LHCN-M2 (cell line): ENCODE data around the gene PAPSS1. TPM values are rescaled to one million over a fixed set of nuclear protein-coding genes. Genes with fewer than 3 reads are reported as not detected.
"Not testable (repeated sequence)": the region's sequence is repeated elsewhere in the genome, so short reads cannot be mapped to it uniquely, and the experiment has no call there.

Experiments used
- DNase-seq: peaks from one replicate; pipeline ENCODE4 v3.0.0-alpha.2; 2012; ENCODE audit warnings: low read depth
- total RNA-seq: library from RNA; depleted of rRNA; stranded (reverse); fragments of >200 nt; gene quantifications from 2 replicates; pipeline ENCODE4 v1.2.3, GENCODE V29; 2014

The PAPSS1 gene
- total RNA-seq, 1 experiment from 2014 or later: 84.2 TPM

DNA sequence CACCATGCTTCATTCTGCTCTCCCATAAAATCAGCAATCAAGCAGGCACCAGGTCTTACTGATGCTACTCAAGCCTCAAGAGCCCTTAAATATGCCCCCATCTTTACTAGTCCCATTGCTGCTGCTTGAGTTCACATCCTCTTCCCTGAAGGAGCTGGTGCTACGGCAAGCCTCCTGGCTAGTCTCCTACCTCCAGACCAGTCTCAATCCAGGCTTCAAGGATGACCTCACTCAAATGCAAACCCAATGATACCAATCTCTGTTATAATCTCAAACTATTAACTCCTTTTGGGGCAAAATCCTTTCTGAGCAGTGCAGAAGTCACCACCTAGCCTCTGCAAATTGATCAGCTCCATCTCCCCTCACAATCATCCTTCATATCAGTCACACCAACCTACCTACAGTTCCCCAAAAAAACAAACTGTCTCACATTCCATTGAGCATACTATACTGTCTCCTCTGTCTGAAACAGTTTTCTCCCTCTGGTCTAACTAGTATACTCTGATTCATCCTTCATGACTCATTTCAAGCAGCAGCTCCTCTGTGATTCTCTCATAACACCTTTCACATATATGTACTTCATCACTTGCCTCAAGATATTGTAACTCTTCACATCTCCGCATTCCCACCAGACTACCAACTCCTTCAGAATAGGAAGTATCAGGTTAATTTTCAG lies 30.0 kb downstream of the PAPSS1 start:
- peak; percentile 76 for DNase-seq

DNA sequence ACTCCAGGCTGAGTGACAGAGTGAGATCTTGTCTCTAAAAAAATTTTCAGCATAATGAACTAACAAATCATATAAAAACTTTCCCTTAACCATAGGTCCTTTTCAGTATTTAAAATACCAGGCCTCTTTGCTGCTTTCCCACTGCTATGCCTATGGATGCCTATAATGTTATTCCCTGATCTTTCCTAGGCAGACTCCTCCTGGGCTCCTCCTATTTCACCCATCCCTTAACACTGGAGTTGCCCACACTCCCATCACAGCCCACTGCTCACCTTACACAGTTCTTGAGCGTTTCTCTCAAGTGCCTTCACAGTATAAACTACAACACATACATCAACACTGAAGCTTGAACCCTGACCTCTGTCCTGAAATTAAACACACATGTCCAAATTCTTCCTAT lies 31.6 kb downstream of the PAPSS1 start:
- no peak for DNase-seq

DNA sequence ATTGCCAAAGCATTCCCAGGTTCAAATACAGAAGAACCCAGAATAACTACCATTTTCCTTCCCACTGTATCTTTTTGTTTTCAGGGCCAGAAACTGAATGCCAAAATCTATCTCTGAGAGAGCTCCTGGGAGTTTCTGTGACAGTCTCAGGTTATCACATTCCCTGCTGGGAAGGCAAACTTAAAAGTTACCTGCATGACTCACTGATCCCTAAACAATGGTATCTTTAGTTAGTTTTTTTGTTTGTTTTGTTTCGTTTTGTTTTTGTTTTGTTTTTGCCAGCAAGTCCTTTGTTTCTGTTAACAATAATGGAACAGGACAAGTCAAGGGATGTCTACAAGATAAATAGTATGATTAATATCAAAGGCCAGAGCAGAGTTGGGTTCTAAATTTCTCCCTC lies 34.3 kb downstream of the PAPSS1 start:
- DNase-seq: no peak

DNA sequence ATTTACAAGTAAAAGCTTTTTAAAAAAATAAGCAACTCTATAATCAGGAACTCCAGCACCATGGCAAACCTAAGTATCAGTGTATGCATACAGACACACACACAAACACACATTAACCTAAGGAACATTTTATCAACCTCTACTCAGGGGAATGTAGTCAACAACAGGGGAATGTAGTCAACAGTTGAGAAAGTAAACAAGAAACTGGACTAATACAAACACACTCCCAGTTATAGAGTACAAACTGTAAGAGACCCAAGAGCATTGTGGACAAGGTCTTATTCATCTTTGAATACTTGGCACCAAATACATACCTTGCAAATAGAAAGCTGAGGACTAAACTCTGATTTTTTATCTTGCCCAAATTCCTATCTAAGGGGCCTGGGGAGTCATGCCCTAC lies 36.2 kb downstream of the PAPSS1 start:
- DNase-seq: no peak

DNA sequence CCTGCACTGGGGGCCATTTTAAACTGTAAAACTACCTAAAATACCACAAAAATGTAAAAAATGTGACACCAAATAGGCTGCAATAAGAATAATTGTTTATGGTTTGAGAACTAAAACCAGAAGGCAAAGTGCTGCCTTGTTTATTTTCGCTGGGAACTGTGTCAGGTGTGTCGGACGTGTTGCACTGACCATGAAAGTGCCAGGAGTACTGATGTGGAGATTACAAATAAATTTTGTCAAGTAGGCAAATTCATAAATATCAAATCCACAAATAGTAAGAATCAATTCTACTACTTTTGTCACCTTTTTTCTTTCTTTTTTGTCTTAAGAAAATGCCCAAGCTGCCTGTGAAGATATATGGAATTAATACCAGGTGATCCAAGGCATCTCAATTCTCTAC lies 37.7 kb downstream of the PAPSS1 start:
- no peak for DNase-seq

DNA sequence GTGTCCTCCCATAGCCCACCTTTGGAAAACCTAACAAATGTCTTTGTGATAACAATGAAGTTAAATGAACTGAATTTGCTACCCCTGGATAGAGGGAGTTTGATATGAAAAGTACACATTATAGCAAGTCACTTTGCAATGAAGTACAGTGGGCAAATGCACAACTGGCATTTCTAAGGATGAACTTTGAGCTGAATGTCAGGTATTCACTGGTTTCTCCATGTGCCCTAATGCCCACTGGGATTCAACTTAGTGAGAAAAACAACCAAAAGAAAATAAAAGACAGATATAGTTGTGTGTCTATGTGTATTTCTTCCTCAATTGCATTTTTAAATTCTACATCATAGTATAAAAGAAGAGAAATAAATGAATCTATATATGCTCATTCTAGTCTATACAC lies 51.0 kb downstream of the PAPSS1 start:
- DNase-seq: no peak

DNA sequence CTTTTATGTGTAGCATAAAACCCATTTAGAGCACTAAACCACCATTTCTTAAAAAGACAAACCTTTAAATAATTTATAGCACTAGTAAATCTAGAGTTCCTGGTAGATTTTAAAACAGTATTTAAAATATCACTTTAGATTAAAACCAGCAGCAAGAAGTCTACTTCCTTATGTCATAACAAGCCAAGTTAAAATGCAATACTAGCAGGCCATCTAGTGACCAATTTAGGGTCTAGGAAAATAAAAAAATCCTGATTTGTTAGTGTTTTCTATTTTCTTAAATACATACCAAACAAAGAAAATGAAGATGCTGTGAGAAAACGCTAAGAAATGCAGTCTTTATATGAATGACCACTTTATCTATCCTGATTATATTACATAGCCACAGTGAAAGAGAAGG lies 53.9 kb downstream of the PAPSS1 start:
- DNase-seq: peak; percentile 45

DNA sequence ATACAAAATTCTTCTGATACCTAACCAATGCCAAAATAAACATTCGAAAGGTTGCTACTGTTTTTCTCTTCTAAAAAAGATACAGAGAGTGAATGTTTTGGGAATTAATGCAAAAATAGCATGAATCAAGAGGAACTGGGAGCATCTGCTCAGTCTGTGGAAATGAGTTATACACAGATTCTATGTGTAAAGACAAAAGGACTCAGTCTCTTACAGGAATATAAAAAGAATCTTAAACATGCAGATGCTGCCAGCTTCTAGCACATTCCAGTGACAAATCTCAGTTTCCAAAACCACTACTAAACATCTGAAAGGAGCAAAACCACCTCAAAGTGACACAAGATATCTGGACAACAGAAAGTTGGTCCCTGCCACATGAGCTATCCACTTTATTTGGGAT lies 55.0 kb downstream of the PAPSS1 start:
- DNase-seq: peak; percentile 51

DNA sequence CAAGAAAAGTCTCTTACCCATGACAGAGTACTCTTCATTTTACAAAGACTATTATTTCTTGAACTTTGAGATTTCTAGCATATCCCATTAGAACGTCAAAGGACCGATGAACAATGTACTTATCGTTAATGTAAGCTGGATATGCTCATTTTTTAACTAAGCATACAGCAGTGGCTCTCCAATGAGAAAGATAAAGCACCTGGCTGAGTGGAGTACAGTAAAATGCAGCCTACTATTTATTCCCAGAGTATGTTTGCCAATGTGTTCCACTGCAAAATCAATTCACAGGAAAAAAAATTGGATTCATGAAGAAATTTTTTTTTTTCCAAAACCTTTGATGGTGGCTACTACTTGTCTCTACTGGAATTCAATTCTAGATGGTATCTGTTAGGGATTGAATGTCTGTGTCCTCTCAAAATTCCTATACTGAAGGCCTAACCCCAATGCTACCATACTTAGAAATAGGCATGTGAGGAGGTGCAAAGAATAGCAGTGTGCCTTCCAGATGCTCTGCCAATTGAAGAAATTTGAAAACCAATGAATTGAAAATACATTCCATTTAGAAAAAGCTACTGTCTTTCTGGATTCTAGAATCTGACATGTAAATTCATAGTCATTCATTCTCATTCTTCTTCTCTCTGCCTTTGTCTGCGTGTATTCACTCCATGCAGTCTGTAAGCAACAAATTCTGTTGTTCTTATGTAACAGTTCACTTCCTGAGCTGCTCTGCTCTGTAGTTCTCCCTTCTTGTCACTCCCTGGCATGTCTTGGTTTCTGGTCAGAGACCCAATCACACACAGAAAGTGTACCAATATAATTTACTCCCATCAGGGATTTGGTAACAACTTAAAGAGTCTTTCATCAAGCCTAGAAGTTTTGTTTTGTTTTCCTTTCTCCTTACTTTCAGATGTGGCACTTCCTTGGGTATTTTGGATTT lies 61.4 kb downstream of the PAPSS1 start:
- DNase-seq: no peak

DNA sequence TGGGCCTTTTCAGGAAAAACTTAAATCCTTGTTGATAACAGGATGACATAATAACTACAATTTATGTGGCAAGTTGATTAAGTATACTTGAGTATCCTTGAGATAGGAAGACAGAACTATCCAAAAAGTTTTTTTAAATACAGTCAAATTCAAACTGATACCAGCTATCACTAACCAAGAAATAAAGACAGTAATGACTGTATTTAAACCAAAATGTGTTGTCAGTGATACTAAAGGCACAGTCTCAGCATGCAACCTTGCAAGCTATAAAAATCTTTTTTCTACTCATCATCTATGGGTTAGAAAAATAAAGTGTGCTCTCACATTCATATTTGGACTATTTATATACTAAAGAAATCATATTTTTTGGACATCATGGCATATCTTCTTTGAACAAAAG lies 64.7 kb downstream of the PAPSS1 start:
- no peak for DNase-seq

DNA sequence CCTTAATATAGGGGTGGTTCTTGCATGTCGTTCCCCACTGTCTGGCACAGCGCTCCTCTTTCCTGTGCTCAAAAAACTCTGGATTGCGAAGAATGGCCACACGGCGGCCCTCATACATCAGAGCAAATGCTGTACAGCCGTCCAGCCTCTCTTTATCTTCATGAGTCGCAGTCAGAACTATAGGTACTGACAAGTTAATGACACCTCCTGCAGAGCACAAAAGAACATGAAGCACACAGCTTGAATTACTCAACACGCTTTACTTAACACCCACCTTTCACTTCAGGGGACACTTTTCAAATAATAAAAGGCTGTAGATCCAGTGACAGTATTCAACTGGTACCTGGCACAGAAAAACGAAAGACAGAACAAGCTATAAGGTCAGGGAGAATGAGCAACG lies 65.3 kb downstream of the PAPSS1 start:
- DNase-seq: no peak

DNA sequence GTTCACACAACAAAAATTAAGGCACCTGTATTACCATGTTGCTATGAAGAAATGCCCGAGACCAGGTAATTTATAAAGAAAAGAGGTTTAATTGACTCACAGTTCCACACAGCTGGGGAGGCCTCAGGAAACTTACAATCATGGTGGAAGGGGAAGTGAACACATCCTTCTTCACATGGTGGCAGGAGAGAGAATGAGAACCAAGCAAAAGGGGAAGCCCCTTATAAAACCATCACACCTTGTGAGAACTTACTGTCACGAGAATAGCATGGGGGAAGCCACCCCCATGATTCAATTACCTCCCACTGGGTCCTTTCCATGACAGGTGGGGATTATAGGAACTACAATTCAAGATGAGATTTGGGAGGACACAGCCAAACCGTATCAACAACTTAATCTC lies 68.6 kb downstream of the PAPSS1 start:
- not testable (repeated sequence) for DNase-seq

DNA sequence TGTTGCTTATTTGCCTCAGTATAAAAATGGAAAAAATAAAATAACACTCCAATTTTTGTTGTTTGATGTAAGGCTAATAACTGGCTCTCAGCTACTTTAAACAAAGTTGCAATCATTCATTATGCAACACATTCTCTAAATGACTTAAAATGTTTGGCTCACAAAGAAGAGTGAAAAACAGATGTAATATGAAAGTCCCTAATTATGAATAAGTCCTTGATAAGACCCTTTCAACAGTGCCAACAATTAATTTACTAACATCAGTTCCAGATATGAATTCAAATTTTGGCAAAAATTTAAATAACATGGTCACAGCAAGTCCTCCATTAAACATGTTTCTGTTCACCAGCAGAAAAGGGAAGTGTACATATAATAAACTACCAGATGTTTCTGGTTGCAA lies 69.8 kb downstream of the PAPSS1 start:
- DNase-seq: no peak

DNA sequence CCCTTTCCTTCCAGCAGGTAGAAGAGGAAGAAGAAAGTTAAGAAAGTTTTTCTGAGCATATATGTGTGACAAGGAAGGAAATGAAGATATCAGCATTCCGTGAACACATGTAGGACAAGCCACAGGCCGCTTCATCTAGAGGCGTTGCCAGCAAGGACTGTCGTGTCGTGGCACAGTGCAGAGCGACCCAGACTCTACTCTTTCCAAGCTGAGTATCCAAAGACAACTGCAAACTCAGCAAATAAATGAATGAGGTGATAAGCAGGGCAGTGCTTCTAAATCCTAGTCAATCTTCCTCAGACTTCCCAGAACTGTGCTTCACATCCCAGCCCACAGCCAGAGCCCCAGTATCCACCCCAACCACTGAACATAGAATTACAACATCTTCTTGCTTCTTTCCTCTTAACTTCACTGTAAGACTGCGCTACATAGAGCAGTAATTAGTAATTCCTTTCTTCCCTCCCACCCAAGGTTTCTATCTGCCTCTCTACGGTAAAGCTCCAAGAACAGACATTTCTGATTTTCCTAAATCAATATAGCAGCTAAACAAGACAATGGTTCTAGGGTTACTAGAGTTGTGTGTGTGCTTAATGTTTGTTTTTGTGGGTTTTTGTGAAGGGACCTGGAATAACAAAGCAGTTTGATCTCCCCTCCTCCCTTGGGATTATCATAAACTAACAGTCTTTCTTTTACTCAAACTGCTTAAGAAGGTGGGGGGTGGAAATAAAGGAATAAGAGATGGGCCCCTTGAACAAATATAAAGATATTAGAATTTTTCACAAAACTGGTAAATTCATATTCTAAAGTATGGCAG lies 71.6 kb downstream of the PAPSS1 start:
- DNase-seq: no peak

DNA sequence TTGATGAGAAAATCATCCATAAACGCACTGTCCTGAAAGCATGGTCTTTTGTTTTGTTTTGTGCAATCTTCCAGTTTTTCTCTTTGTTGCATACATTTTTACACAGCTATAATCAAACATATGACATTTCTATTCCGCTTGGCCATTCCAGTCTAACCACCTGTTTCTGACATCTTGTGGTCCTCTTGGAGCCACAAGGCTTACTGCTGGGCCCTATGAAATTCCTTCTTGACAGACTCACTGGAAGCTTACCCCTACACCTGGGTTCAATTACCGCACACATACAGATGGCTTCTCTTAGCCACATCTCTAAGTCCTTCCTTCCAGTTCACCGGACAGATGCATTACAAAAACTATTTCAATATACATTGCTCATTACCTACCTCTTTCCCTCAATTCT lies 72.4 kb downstream of the PAPSS1 start:
- peak; percentile 17 for DNase-seq

DNA sequence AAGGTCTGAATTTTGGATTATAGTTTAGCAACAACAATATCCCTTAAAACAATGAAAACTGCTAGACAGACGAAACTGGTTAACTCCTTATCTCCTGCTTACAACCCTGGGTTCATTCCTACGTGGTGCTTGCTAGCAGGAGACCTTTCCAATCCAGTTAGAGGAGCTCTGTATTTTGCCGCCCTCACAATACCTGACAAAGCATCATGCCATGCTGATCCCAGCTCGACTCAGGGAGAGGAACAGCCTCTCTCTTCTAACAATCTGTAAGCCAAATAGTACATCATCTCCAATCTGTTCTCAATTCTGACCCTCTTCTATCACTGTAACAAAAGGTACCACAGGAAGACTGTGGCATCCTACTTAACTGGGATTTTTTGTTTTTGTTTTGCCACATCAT lies 74.4 kb downstream of the PAPSS1 start:
- DNase-seq: no peak

DNA sequence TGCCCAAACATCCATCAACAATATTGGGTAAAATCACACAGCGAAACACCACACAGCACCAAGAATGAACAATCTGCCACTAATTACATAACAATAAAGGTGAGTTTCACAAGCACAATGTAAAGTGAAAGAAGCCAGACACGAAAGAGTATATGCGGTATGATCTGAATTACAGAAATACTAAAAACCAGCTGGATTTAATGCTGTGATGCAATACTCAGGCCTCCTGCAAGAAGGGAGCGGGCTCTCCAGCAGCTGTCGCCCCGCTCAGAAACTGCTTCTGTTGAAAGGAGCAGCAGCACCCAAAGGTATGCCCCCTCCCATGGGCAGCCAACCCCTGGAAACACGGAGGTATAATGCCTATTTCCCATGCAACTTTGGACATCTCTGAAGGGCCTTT lies 77.0 kb downstream of the PAPSS1 start:
- no peak for DNase-seq

DNA sequence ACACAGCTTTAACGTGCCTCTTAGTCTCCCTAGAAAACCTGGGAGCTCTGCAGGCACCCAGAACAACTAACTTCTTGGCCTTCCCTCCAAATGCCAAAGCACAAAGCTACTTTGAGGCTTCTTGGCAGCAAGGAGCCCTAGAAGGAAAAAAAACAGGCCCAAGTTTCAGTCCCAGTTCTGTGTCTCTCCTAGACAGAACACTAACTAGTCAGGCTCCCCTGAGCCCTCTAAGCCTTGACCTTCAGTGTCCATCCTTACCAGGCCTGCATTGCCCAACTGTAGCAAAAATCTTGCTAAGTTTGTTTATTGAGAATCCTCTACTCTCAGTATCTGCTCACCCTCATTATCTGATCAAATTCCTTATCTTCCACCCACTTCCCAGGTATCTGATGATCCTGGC lies 79.2 kb downstream of the PAPSS1 start:
- DNase-seq: no peak

DNA sequence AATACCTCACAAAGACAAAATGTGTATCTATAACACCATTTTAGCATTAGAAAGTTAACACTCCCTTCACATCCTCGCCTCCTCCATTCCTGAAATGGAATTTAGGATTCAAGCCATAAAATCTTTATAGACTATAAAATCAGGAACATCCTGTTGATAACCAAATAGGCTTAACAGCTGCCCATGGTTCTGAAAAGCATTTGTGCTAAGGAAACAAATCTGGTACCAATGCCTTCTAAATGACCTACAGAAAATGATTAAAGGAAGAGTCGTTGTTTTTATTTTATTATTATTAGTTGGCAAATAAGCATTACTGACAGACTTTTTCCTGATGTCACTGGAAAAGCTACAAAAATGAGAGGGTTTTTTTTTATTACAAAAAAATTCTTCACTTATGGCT lies 79.8 kb downstream of the PAPSS1 start:
- DNase-seq: no peak

DNA sequence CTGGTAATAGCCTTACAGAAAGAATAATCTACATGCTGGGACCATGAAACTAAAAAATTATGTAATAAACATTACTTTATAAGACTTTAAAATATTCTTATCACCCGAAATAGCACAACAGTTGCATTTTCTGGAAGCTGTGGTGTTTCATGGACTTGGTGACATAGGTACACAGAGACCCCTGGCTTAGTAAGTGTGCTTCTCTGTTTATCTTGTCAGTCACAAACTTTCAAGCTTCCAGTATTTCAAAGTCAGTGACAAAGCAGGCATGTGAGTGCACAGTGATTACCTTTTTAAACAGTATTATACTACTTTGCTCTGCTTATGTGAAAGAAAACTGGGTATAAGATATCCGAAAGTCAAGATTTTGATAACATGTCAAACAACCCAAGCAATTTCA lies 84.3 kb downstream of the PAPSS1 start:
- no peak for DNase-seq

DNA sequence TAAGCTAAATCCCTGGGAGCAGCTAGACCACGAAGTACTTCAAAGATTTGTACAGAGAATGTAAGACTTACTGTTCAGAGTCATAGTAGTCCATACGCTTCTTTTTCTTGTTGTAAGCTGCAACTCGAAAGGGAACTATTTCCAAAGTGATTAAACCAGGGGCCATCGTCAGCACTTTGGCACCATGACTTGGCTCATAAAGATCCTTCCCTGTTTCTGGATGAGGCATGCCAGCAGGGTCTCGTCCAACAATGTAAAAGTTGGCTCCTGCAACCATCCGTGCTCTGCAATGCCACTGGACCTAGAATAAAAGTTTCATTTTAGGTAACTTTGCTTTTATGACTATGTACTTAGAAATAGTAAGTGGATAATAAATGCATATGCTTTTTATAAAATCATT lies 88.5 kb downstream of the PAPSS1 start:
- no peak for DNase-seq

DNA sequence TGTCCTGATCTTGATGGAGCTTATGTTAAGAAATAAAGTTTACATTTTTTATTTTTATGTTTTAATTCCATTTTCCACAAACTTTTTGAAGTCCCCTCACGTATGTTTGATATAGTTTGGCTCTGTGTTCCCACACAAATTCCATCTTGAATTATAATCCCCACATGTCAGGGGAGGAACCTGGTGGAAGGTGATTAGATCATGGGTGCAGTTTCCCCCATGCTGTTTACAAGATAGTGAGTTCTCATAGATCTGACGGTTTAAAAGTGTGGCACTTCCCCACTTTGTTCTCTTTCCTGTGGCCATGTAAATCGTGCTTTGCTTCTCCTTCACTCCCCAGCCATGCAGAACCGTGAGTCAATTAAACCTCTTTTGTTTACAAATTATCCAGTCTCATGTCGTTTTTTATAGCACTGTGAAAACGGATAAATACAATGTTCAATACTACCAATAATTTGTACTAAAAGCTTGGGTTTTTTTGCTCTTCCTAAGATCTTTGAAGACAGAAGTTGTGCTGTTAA lies 89.8 kb downstream of the PAPSS1 start:
- no peak for DNase-seq
